ENCODE measurements around the gene MERTK.

Gene MERTK

DNA sequence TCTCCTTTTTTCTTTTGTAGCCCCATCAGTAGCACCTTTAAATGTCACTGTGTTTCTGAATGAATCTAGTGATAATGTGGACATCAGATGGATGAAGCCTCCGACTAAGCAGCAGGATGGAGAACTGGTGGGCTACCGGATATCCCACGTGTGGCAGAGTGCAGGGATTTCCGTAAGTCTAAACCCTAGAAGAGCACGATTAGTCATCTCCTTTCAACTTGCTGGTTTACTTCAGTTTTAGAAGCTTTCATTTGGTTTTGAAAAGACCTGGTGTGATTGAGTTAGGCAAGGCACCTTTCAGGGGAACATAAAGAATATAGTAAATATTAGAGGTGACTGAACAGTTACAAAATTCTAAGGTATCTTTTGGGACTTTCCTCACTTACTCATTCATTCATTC is 84.4 kb downstream of the MERTK start:
- no peak for DNase-seq

DNA sequence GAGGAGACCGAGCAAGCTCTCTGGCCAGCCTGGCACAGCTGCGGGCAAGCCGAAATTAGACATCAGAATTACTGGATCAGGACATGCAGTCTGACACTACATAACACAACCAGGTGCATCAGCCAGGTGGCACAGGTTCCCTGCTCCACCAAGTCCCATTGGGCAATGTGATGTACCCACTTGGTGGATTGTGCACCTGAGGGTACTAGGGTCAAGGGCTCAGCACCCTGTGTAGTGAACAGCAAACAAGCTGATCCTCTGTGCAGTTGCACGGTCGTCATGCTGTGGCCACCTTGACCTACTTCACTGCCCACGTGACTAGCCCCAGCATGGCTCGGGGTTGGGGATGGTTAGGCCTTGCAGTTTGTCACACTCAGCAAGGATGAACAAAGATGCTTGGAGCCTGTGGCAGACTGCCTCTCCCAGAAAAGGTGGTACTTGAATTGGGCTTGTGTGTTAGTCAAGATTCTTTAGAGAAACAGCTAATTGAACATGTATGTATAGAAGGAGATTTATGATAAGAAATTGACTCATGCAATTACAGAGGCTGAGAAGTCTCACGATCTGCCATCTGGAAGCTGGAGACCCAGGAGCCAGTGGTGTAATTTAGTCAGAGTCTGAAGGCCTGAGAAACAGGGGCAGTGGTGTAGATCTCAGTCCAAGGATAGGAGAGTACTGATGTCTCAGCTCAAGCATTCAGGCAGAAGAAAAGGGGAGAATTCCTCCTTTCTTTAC is 85.2 kb downstream of the MERTK start:
- no peak for DNase-seq

DNA sequence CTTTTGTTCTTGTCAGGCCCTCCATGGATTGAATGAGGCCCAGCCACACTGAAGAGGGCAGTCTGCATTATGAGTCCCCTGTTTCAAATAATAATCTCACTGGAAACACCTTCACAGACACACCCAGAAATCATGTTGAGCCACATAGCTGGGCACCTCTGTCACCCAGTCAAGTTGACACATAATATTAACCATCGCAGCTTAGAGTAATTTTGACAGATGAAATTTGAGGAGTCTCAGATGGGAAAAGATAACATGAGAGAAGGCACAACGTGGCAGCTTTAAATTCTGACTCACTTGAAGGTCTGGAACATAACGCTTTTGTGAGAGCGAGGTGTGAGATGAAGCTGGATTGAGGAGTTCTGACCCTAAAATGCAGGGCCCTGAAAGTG is 85.8 kb downstream of the MERTK start:
- no peak for DNase-seq

DNA sequence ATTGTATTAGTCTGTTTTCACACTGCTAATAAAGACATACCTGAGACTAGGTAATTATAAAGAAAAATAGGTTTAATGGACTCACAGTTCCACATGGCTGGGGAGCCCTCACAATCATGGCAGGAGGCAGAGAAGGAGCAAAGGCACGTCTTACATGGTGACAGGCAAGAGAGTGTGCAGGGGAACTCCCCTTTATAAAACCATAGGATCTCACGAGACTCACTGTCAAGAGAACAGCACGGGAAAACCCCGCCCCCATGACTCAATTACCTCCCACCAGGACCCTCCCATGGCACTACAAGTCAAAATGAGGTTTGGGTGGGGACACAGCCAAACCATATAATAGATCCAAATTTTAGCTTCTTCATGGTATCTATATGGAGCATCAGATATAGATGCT is 87.1 kb downstream of the MERTK start:
- no peak for DNase-seq

DNA sequence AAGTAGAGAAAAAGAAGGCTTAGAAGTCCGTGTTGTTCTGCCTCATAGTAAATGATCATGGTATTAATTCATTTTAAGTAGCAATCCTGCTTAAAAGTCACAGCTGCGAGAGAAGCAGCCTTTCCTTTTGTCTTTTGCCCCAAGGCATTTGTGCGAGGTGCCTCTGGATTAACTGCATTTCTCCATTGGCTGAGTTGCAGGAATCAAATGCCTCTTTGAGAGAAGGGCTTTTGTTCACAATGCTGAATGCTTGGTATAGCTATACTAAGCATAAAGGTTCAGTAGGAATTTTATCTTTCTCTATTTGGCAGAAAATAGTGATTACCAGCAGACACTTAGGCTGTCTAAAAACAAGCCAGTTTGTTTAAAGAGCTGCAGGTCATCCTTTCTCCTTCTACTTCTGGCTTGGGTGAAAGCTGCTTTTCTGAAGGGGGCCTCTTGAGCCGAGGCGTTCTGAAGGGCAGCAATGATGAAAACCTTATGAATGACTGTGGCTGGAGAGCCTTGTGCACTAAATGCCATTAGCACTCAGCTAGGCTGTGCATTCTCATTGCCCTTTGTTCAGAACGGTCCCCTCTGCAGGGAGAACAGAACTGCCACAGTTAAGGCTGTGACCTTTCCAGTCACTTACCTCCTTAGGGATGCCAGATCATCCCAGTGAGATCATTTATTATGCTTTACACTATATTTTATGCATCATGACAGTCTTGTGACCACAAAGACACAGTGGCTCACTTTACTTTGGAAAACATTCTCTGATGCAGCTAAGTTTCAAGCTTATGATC is 87.9 kb downstream of the MERTK start:
- DNase-seq, result no peak

DNA sequence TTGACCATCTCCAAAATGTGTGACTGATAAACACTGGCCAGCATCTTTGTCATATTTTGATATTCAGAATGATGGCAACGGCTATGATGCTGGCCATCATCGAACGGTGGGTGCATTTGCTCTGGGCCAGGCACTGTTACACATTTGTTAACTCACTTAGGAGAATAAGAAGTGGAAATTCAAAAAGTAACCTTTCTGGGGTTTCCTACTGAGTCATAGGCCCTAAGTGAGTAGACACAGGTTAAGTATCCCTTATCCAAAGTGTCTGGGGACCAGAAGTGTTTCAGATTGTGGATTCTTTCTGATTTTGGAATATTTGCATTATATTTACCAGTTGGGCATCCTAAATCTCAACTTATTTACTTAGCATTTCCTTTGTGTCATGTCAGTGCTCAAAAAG is 92.0 kb downstream of the MERTK start:
- no peak for DNase-seq

DNA sequence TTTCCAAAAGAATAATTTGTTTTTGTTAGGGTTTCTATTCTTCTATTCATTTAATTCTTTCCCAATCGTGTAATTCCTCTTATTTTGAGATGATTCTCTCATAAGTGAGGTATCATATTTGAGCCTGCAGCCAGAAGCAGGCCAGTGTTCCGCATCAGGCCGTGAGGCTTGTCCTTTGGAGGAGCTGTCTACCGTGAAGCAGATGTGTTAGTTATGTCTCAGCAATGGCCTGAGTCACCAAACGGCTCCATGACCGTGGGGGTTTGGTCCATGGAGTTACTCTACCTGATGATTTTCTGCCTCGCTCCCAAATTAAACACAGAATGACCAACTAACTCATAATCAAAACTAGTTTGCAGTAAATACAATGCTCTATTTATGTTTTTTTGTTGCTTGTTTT is 92.4 kb downstream of the MERTK start:
- DNase-seq, result no peak

DNA sequence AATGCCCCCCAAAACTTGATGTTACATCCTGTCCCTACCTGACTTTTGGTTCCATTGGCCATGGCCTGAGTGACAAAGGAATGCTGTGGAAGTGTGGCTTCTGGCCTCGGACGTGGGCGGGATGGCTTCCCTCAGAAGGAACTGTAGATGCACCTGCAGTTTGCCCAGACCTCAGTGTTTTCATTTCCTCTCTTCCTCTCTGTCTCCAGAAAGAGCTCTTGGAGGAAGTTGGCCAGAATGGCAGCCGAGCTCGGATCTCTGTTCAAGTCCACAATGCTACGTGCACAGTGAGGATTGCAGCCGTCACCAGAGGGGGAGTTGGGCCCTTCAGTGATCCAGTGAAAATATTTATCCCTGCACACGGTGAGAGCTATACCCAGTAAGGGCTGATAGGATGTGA is 95.6 kb downstream of the MERTK start:
- DNase-seq, result no peak

DNA sequence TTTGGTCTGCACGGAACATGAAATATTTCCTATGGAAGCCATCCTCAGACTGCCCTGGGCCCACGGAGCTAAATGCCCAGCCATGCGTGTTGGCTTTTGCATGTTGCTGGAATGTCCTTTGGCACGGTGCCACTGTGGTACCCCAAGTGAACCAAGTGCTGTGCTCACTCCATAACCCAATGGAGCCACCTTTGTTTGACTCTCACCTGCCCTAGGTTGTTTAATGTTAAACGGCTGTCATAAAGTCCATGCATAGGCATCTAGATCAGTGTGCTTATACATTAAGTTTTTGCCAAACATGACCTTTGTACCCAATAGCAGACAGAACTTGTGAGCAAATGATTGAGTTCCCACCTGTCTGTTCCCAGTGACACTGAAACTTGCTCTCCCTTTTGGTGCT is 96.7 kb downstream of the MERTK start:
- DNase-seq, result no peak

DNA sequence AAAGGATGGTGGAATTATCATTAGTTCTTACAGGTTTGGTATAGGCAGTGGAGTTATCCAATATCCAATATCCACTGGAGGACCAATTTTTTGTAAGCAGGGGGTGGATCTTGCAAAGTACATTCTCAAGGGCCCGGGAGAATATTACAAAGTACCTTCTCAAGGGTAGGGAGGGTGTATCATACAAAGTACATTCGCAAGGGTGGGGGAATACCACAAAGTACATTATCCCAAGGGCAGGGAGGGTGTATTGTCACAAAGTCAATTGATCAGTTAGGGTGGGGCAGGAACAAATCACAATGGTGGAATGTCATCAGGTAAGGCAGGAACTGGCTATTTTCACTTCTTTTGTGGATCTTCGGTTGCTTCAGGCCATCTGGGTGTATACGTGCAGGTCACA is 101.4 kb downstream of the MERTK start:
- DNase-seq, result no peak

DNA sequence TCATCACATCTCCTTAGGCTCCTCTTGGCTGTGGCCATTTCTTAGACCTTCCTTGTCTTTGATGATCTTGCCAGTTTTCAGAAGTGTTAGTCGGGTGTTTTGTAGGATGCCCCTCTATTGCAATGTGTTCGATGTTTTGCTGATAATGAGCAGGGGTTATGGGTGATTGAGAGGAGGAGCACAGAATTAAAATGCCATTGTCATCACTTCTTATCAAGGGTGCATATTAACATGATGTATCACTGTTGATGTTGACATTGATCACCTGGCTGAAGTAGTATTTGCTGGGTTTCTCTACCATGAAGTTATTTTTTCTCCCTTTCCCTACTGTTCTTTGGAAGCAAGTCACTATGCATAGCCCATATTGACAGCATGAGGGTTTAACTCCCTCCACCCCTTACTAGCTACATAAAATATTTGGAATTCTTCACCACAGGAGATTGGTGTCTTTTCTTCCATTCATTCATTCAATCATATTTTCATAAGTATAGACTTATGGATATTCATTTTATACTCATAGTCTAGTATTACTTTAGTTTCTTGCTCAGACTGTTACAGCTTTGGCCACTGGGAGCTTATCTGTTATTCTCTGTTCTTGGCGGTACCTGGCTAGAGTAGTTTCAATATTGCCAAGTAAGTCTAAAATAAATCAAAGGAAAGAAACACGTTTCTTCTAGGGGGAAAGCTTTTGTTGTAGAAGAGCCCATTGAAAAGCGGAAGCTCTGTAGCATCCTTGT is 102.2 kb downstream of the MERTK start:
- no peak for DNase-seq

DNA sequence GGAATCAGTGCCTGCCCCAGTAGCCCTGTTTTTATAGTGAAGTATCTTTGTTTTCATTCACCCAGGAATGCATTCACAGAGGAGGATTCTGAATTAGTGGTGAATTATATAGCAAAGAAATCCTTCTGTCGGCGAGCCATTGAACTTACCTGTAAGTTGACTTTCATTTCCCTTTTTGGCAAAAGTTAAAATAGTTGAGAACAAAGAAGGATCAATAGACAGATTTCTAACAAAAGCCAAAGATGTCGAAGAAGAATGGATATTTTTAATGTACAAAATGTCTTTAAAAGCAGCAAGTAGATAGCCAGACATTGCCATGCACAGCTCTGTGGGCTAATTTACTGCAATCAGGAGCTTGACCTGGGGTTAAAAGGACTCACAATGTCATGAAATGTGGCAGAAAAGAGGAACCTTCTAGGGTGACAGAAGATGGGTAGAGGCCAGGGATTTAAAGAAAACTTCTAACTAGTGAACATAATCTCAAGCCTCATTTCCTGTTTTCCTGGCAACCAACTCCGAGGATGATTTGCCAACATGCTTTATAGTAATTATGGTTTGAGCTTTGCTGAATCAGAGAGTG is 102.8 kb downstream of the MERTK start:
- DNase-seq, result no peak

DNA sequence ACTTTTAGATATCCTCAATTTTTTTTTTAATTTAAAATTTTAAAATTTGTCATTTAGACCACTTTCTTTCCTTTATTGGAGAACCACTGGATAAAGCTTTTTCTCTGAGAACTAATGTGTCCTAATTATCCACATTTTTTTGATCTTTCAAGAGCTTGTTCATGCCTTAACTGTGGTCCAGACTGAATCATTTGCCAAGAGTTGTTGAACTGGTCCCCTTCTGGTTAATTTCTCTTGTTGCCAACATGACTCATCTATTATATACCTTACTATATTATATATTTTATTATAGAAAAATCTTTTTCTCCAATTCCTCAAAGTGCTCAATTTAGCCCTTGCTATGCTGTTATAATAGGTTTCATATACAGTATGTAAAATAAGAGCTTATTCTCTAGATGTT is 103.5 kb downstream of the MERTK start:
- no peak for DNase-seq

DNA sequence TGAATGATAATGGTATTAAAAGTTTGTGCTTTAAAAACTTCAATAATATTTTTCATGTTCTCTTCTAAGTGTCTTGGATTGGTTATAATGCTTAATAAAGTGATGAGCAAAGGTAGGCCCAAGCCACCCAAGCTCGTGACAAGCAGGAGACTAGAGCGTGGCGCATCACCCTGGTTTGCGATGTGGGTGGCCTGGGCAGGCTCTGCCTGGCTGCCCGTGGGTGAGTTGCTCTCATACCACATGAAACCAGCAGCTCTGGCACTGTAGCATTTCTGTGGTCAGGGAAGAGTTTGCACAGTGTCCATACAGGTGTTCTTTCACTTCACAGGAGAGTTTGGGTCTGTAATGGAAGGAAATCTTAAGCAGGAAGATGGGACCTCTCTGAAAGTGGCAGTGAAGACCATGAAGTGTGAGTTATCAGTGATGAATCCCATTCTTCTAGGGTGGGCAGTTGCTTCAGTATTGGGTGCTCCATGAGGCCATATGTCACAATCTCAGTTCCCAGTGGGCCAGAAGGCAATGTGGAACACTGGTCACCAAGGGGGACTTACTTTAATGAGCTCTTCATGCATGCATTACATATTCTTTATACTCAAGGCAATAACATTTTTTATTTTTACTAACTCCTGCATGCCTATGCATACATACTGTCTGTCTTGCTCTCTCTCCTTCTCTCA is 105.3 kb downstream of the MERTK start:
- DNase-seq, result no peak

DNA sequence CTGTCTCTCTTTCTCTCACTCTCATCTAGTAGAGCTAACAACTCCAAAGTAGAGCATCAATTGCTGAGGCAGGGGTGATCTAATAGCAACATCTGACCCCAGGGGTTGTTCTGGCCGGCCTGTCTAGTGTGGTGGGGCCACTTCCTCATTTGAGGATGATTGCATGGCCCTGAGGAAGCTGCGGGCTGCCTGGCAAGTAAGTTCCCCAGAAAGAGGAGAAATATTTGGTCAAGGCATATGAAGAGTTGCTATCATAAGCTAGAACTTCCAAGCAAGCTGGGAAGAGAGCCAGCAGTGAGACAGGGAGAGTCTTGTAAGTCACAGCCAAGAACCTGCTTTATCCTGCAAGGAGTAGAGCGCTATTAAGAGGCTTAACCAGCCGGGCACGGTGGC is 105.8 kb downstream of the MERTK start:
- peak; percentile 70 for DNase-seq

DNA sequence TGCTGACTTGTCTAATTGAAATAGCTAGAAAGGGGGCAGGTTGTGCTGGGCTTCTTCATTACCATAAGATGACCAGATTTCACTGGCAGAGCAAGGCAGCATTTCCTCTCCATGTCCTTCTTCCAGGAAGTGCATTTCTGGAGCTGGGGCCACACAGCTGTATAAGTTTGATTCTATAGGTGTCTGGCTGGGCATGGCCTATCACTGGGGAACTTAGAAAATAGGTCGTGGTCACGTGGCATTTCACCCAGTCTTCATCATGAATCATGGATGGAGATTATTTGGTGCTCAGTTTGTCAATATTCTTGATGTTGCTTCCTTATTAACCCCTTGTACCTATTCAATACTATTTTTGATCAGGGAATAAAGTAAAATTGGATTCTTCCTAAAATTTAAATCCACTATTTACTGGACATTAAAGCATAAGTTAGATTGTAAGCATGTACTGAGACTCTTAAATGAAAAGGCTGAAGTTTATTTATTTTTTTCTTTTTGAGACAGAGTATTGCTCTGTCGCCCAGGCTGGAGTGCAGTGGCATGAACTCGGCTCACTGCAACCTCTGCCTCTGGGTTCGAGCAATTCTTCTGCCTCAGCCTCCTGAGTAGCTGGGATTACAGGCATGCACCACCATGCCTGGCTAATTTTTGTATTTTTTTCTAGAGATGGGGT is 107.1 kb downstream of the MERTK start:
- no peak for DNase-seq

DNA sequence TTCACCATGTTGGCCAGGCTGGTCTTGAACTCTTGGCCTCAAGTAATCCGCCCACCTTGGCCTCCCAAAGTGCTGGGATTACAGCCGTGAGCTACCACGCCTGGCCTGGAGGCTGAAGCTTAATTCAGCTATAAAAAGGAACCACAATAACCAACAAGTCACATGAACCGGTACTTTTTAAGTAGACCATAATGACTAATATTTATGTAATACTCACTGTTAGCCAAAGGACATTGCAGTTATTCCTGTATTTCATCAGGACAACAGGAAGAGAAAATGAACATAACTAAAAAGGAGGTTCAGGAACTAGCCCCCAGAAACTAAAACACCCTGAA is 107.6 kb downstream of the MERTK start:
- DNase-seq, result peak; percentile 35

DNA sequence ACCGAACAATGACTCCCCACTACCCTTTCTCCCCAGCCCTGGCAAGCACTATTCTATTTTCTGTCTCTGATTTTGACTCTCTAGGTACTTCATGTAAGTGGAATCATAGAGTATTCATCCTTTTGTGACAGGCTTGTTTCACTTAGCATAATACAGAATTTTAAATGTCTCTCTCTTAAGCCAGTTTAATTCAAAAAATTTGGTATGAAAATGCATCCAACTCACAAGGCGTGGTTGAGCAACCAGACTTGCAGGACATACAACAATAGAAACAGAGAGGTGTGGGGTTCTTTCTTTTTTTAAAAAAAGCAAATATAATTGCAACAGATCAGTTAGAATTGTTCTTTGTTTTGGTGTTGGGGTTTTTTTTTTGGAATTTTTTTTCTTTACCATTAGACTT is 109.1 kb downstream of the MERTK start:
- no peak for DNase-seq

DNA sequence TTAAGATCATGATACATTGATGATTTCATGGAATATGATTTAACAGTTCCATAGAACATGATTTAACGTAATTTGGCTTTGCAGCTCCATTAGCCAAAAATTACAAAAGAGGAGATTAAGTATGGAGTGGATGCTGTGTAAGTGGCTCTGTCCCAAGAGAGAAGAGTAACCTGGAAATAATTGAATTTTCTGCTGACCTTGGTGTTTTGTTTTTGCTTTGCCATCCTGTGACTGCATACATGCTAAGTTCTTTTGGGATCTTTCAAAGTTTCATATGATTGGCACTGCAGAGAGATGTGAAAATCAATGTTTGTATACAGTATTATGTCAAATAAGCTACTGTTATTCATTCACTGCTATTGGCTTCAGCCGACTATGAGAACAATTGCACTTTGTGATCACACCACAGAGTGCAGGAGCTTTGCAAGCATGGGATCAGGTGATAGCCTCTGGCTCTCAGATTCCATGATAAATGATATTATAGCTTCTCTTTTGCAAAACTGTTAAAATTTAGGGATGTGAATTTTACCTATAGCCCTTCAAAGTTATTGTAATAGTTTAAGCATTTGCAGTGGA is 110.6 kb downstream of the MERTK start:
- DNase-seq, result no peak

DNA sequence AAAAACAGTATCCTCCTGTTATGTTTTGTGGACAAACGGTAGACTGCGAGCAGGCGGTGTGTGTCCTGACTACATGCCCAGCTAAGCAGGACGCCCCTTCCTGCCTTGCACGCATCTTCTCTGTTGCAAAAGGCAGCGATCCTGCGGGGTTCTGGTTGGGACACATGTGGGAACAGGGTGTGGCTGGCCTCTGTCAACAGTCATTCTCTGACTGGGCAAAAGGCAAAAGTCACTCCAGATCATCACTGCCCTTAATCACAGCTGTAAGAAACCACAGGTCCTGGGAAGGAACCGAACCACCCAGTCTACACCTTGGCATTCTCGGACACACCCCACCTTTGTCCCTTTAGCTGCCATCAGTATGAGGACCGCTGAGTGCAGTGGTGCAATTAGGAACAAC is 112.3 kb downstream of the MERTK start:
- peak; percentile 20 for DNase-seq

DNA sequence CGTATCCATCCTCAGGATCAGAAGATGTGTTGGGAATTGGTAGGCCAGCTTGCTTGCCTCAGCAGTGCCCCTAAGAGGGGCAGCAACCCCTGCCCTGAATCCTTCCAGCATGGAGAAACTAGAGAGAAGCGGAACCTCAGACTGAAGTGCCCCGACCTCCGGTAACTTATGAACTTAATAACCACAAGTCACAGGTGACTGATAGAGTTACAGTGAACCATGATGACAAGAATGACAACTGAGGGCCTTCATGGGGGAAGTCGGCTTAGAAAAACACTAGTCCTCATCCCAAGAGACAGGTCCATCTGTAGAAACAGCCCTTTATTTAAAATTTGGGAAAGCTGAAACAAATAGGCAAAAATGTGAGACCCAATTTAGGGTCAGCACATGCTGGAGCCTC is 114.1 kb downstream of the MERTK start:
- DNase-seq, result no peak

DNA sequence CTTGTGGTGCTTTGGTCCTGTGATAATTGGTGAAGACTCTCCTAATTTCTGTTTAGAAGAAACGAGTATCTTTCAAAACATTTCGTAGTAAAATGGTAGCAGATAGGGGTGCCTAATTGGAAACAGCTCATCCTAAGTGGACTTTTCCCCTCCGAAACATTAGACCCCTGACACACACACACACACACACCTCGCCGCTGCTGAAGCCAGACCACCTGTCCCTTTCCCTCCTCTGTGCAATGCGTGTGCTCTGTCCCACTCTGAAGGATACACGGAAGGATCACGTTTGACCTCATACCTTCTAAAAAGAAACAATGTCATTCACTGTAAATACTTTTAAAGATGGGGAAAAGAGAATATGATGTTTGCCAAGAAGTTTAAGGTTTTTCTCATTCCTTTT is 120.4 kb downstream of the MERTK start:
- DNase-seq, result no peak

Data from CD4-positive, alpha-beta T cell treated with Interferon gamma for 1 hour (primary cell).